Thoracic aorta (tissue), 2 donors: Measurements from ENCODE around the gene DNAJC4. TPM values are rescaled to one million over a fixed set of nuclear protein-coding genes. Genes with fewer than 3 reads are reported as not detected.
A peak's percentile ranks its signal among the peaks of the same experiment; 100 is the strongest.

Source experiments
- ATAC-seq: fragments of 150-250 bp; one replicate; pipeline ENCODE4 v1.8.0; 2017; ENCODE audit warnings: low read depth; ENCODE audit not compliant: insufficient number of reproducible peaks, low FRiP score
- DNase-seq: peaks from one replicate; pipeline ENCODE4 v3.0.0-alpha.2; 2020; ENCODE audit warnings: low spot score
- H3K27ac ChIP-seq, 2 donors: fragments of 200-600 bp; sonication (generic); 1 replicate in 1 of 2; 2 replicates in 1 of 2; pipeline ENCODE4 v1.5.1; 2016; ENCODE audit warnings: mild to moderate bottlenecking in 2 of 2, moderate library complexity in 2 of 2
- H3K27me3 ChIP-seq: fragments of 200-600 bp; sonication (generic); replicated peaks from 2 replicates; pipeline ENCODE4 v1.6.0; 2016; ENCODE audit warnings: mild to moderate bottlenecking; ENCODE audit not compliant: insufficient read depth
- H3K36me3 ChIP-seq: fragments of 200-600 bp; sonication (generic); one replicate; pipeline ENCODE4 v1.5.1; 2016
- H3K4me1 ChIP-seq, 2 donors: fragments of 200-600 bp; sonication (generic); 1 replicate in 1 of 2; 2 replicates in 1 of 2; pipeline versions ENCODE4 v1.5.1 to v1.6.0; 2016; ENCODE audit warnings: low read depth in 2 of 2, mild to moderate bottlenecking in 1 of 2; ENCODE audit not compliant: control insufficient read depth in 1 of 2
- H3K4me3 ChIP-seq: fragments of 200-600 bp; sonication (generic); 2 replicates; pipeline ENCODE4 v1.5.1; 2016; ENCODE audit warnings: mild to moderate bottlenecking
- H3K9me3 ChIP-seq: fragments of 200-600 bp; sonication (generic); 2 replicates; pipeline ENCODE4 v1.5.1; 2016
- total RNA-seq, 2 donors: library from RNA; depleted of rRNA; stranded (reverse); fragments of >200 nt; gene quantifications; one replicate each; pipeline versions ENCODE4 v1.1.0 to v1.2.3, GENCODE V29; 2016
- TF ChIP-seq, protein P1 (sequence below): fragments of 200-600 bp; sonication (generic); IDR thresholded peaks from one replicate; pipeline ENCODE4 v1.5.1; 2019; ENCODE audit warnings: antibody characterized with exemption

Gene DNAJC4
- total RNA-seq, 2 donors from 2014 or later: 13.5 to 53.2 TPM

DNA sequence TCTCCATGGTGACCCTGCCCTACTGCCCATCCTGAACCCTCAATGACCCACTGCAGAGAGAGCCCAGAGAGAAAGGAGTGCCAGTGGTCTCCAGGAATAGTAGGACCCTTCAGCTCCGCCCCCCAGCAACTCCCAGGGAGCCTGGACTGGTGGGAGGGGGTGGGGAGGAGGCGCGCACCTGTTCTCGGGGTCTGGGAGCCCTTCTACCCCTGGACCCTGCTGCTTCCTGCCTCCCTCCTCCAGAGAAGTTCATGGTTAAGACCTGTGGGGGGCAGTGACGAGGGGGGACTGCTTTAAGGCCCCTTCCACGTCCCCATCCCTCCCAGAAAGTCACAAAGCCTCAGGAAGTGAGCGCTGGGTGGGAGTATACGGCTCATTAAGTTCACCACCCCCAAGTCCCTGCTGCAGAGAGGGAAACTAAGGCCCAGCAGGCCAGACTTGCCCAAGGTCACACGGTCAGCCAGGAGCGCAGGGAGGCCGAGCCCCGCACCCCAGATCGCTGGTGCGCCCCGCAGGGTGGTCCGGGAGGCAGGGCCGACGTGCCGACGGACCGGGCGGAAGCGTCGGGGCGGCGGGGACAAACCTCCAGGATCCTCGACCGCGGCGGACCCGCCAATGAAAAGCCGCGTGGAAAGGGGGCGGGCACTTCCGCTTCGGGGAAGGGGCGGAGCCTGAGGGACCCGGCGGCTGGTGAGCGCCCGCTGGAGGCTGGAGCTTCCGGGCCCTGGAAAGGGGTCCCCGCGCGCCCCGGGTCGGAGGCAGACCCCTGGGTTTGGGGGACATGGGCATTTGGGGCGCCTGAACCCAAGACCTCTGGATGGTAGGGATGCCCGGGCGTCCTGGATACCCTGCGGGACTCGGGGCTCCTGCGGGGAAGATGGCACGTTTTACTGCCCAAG is 4.5 kb upstream of the DNAJC4 start, which contains the start of the genes NUDT22 and TRPT1:
NUDT22 (plus strand) TSS at position 667 of the 899 bp plus-strand sequence. CDS start 379 bp downstream, outside the sequence.
TRPT1 (minus strand) TSS at position 579 of the 899 bp plus-strand sequence; CDS start at position 253, 326 bp downstream.
- Histone ChIP-seq H3K9me3 (no peaks in the 10 kb centered on the region), H3K4me1 (peaks cover 13 to 46% of the 10 kb centered on the region in 2 donors), H3K27ac (peak within 1 kb of the TSS; percentile 93), H3K27me3 (no peaks in the 10 kb centered on the region), H3K36me3 (no peaks in the 10 kb centered on the region), H3K4me3 (peak within 1 kb of the TSS; percentile 96)
- no peak for DNase-seq
- TF ChIP-seq, protein P1, sequence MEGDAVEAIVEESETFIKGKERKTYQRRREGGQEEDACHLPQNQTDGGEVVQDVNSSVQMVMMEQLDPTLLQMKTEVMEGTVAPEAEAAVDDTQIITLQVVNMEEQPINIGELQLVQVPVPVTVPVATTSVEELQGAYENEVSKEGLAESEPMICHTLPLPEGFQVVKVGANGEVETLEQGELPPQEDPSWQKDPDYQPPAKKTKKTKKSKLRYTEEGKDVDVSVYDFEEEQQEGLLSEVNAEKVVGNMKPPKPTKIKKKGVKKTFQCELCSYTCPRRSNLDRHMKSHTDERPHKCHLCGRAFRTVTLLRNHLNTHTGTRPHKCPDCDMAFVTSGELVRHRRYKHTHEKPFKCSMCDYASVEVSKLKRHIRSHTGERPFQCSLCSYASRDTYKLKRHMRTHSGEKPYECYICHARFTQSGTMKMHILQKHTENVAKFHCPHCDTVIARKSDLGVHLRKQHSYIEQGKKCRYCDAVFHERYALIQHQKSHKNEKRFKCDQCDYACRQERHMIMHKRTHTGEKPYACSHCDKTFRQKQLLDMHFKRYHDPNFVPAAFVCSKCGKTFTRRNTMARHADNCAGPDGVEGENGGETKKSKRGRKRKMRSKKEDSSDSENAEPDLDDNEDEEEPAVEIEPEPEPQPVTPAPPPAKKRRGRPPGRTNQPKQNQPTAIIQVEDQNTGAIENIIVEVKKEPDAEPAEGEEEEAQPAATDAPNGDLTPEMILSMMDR: no peak
- ATAC-seq: peak; percentile 36

GRCh38 chr11:64226507-64227051 is 3.8 kb upstream of the DNAJC4 start:
- no peaks in the 10 kb centered on the region for H3K9me3 ChIP-seq
- peak overlapping the region; percentile 96 for H3K4me3 ChIP-seq
- H3K36me3 ChIP-seq: no peaks in the 10 kb centered on the region
- TF ChIP-seq, protein P1: no peak
- H3K27ac ChIP-seq: peak overlapping the region; percentile 93
- H3K27me3 ChIP-seq: no peaks in the 10 kb centered on the region
- ATAC-seq (no peak), DNase-seq (no peak)
- H3K4me1 ChIP-seq: peaks cover 18 to 53% of the 10 kb centered on the region in 2 donors

GRCh38 chr11:64227405-64227956 is 2.9 kb upstream of the DNAJC4 start:
- Histone ChIP-seq H3K4me3 (peak overlapping the region; percentile 96), H3K27me3 (no peaks in the 10 kb centered on the region), H3K9me3 (no peaks in the 10 kb centered on the region), H3K27ac (peak overlapping the region; percentile 93), H3K36me3 (no peaks in the 10 kb centered on the region), H3K4me1 (peaks cover 18 to 60% of the 10 kb centered on the region in 2 donors)
- ATAC-seq: no peak
- DNase-seq: no peak
- TF ChIP-seq, protein P1: no peak

- TF ChIP-seq, protein P1: no peak
- DNase-seq (no peak), ATAC-seq (no peak)
- Histone ChIP-seq H3K27ac (peak overlapping the region; percentile 88 to 90), H3K4me3 (peak overlapping the region; percentile 85), H3K36me3 (no peaks in the 10 kb centered on the region), H3K9me3 (no peaks in the 10 kb centered on the region), H3K27me3 (no peaks in the 10 kb centered on the region), H3K4me1 (peaks cover 26 to 76% of the 10 kb centered on the region in 2 donors)
These were observed 1.1 kb upstream of the DNAJC4 start for GRCh38 chr11:64229090-64229743.
